Gastroesophageal sphincter (tissue), 4 donors: ENCODE measurements around the gene ZNF837. TPM values are rescaled to one million over a fixed set of nuclear protein-coding genes. Genes with fewer than 3 reads are reported as not detected.
A peak's percentile ranks its signal among the peaks of the same experiment; 100 is the strongest.

Source experiments
- ATAC-seq: fragments of 150-250 bp; one replicate; pipeline ENCODE4 v1.9.1; 2016; ENCODE audit warnings: mild to moderate bottlenecking, moderate library complexity
- H3K27ac ChIP-seq, 4 donors: fragments of 200-600 bp; sonication (generic) in 3 of 4; 1 replicate in 3 of 4; 2 replicates in 1 of 4; pipeline ENCODE4 v1.5.1; 2016 to 2019
- H3K27me3 ChIP-seq: fragments of 200-600 bp; sonication (generic); one replicate; pipeline ENCODE4 v1.5.1; 2019
- H3K36me3 ChIP-seq, 2 donors: fragments of 200-600 bp; sonication (generic); one replicate each; pipeline ENCODE4 v1.5.1; 2019; ENCODE audit warnings: control low read depth in 1 of 2
- H3K4me1 ChIP-seq, 3 donors: fragments of 200-600 bp; sonication (generic); 1 replicate in 2 of 3; 2 replicates in 1 of 3; pipeline ENCODE4 v1.5.1; 2016 to 2019; ENCODE audit warnings: control low read depth in 2 of 3
- H3K4me3 ChIP-seq, 2 donors: fragments of 200-600 bp; sonication (generic); one replicate each; pipeline ENCODE4 v1.5.1; 2019; ENCODE audit warnings: mild to moderate bottlenecking in 1 of 2, moderate library complexity in 1 of 2
- H3K9me3 ChIP-seq, 3 donors: fragments of 200-600 bp; sonication (generic); one replicate each; pipeline ENCODE4 v1.5.1; 2017 to 2019; ENCODE audit warnings: control low read depth in 2 of 3
- CTCF ChIP-seq, 4 experiments: fragments of 200-600 bp in 2 of 4; fragments of 450-650 bp in 2 of 4; sonication (generic) in 1 of 4; IDR thresholded peaks; one replicate each; pipeline ENCODE4 v1.5.1; 2017 to 2019; ENCODE audit warnings: antibody characterized with exemption in 4 of 4, mild to moderate bottlenecking in 2 of 4, moderate library complexity in 2 of 4
- EP300 ChIP-seq: sonication (generic); formaldehyde crosslinking; IDR thresholded peaks from one replicate; pipeline ENCODE4 v1.6.1; 2017; ENCODE audit warnings: antibody characterized with exemption, mild to moderate bottlenecking
- POLR2A ChIP-seq, 2 donors: fragments of 450-650 bp; IDR thresholded peaks; one replicate each; pipeline ENCODE4 v1.6.1; 2017; ENCODE audit warnings: antibody characterized with exemption in 2 of 2, mild to moderate bottlenecking in 2 of 2, moderate library complexity in 1 of 2
- POLR2AphosphoS5 ChIP-seq: sonication (generic); formaldehyde crosslinking; IDR thresholded peaks from one replicate; pipeline ENCODE4 v1.6.1; 2017; ENCODE audit warnings: antibody characterized with exemption
- WGBS, 2 donors: methylation state at CpG; one replicate each; pipeline ENCODE4 v1.1.5; 2018; ENCODE audit warnings: low coverage in 1 of 2; 5-methylcytosine and 5-hydroxymethylcytosine counted together
- total RNA-seq, 4 donors: library from RNA; depleted of rRNA; stranded (reverse); fragments of >200 nt; gene quantifications; one replicate each; pipeline ENCODE4 v1.1.0, GENCODE V29; 2016

The ZNF837 gene
- total RNA-seq, 4 donors from 2014 or later, result 0.99 to 3.7 (median 2.4) TPM

DNA sequence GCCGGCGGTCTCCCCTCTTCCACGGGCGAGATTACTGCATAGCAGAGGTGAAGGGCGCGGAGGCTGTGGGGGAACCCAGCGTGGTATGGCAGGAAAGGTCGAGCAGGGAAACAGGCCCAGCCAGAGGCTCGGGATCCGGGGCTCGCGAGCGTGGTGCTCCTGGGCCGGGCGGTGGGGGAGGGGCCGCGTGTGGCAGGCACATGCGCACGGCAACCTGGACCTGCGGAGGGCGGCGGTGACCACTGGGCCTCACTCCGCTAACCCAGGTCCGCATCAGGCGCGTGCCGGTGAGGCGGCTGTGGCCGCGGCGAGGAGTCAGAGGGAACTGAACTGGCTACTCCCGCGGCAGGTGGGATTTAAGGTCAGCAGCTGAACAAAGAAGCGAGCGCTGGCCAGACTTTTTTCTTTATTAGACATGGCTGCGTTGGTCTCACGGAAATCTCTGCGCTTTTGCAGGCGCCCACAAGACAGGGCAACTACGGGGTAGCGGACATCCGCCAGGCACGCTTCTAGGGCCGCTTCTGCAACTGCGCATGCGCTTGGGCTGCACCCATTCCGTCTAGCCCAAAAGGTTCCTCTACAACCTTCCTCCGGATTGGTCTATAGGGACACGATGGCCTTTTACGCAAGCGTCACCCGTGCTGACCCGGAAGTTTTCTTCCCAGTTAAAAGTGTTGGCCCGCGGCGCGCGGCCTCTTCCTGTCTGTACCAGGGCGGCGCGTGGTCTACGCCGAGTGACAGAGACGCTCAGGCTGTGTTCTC, 5.9 kb upstream of the ZNF837 start, which contains the start of gene RPS5:
RPS5 (plus strand) TSS at position 694 of the 762 bp plus-strand sequence. CDS start 869 bp downstream, outside the sequence.
- peak; percentile 98 for ATAC-seq
- peak within 1 kb of the TSS; percentile 64 for H3K4me3 ChIP-seq
- H3K27me3 ChIP-seq, result no peaks in the 10 kb centered on the region
- no peaks in the 10 kb centered on the region for H3K9me3 ChIP-seq
- TF ChIP-seq POLR2A (IDR thresholded peaks at IDR 0.05) (peak; percentile 36 to 73), EP300 (no peak), POLR2AphosphoS5 (peak; percentile 79), CTCF (IDR thresholded peaks at IDR 0.05) (peak in 1 of 4 experiments; percentile 13)
- H3K27ac ChIP-seq, result peak within 1 kb of the TSS; percentile 89 to 98 (median 94)
- H3K36me3 ChIP-seq, result peaks cover 0 to 37% of the 10 kb centered on the region in 2 donors
- 0% methylated on average over 14 of the region's 64 CpGs; no CpG with 5 or more reads in 1 of the 2 donors for WGBS, 2 donors
- peaks cover 3 to 67% (median 20%) of the 10 kb centered on the region in 3 donors for H3K4me1 ChIP-seq

- ATAC-seq, result no peak
- Histone ChIP-seq H3K4me1 (peaks cover 3 to 70% (median 24%) of the 10 kb centered on the region in 3 donors), H3K27me3 (no peaks in the 10 kb centered on the region), H3K27ac (peak overlapping the region; percentile 89 to 98 (median 94)), H3K9me3 (no peaks in the 10 kb centered on the region), H3K36me3 (peaks cover 0 to 30% of the 10 kb centered on the region in 2 donors), H3K4me3 (peak overlapping the region; percentile 64)
- WGBS, 2 donors, result 3 to 24% methylated on average over 5 to 8 of the region's 36 CpGs
- TF ChIP-seq POLR2A (IDR thresholded peaks at IDR 0.05) (no peak), EP300 (no peak), POLR2AphosphoS5 (no peak), CTCF (IDR thresholded peaks at IDR 0.05) (no peak)
Measured at GRCh38 chr19:58385891-58386575, 5.2 kb upstream of the ZNF837 start.

DNA sequence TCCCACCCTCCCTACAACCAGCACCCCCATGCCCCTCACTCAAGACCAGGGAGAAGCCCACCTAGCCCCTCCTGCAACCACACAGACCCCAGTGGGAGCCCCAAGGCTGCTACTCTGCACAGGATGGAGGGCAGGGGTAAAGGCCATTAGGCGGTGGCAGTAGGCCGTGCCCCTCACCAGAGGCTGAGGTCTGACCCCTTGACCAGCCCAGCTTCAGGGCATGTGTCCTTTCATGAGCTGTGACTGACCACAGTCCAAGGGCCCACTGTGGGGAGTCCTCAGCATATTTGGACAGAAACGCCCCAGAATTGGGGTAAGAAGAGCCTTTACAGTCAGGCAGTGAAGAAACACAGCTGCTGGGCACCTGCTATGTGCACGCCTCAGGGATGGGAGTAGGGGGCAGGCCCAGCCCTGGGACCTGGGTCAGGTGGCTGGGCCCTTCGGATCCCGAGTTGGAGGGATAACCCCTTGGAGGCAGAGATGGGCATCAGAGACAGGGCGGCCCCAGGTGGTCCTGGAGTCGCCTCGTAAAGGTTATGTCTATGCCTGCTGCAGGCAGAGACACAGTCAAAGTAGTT, 4.6 kb upstream of the ZNF837 start:
- ATAC-seq, result no peak
- no peaks in the 10 kb centered on the region for H3K27me3 ChIP-seq
- peaks cover 3 to 66% (median 24%) of the 10 kb centered on the region in 3 donors for H3K4me1 ChIP-seq
- peak overlapping the region in 1 of 2 donors; percentile 64 for H3K4me3 ChIP-seq
- H3K9me3 ChIP-seq, result no peaks in the 10 kb centered on the region
- H3K36me3 ChIP-seq, result peaks cover 0 to 24% of the 10 kb centered on the region in 2 donors
- 60 to 80% methylated on average over 1 to 3 of the region's 9 CpGs for WGBS, 2 donors
- H3K27ac ChIP-seq, result peak overlapping the region in 3 of 4 donors; percentile 93 to 98 (median 96)
- TF ChIP-seq POLR2AphosphoS5 (no peak), CTCF (IDR thresholded peaks at IDR 0.05) (no peak), EP300 (no peak), POLR2A (IDR thresholded peaks at IDR 0.05) (no peak)

DNA sequence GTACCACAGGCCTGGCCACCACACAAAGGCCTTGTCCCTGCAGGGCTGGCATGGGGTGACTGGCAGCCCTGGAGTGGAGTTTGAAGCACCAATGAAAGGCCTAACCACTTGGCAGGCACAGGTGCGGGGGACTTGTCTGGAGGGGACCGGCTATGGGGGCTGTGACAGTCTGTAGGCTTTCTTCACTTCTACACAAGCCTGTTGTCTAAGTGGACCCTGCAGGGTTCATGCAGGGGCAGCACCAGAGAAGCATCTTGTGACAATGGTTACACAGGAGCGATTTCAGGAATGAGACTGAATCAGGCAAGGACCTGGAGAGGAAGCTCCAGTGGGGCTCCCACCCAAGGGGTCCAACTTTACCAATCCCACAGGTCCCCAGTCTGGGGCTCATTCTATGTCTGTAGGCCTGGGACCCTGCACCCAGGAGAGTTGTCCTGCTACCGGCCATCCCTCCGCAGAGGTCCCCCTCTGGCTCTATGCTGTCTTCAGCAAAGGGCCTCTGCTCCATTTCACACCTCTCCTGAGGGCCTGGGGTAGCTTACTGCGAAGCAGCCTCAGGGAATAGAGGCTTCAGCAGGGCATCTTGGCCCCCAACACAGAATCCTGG, 2.3 kb upstream of the ZNF837 start:
- peaks cover 0 to 2% of the 10 kb centered on the region in 2 donors for H3K36me3 ChIP-seq
- 100% methylated on average over 1 of the region's 6 CpGs; no CpG with 5 or more reads in 1 of the 2 donors for WGBS, 2 donors
- no peaks in the 10 kb centered on the region for H3K9me3 ChIP-seq
- no peaks in the 10 kb centered on the region for H3K27me3 ChIP-seq
- no peak overlapping the region for H3K4me3 ChIP-seq
- TF ChIP-seq EP300 (no peak), POLR2A (IDR thresholded peaks at IDR 0.05) (peak in 1 of 2 donors; percentile 11), POLR2AphosphoS5 (no peak)
- ATAC-seq, result no peak
- no peak overlapping the region for H3K27ac ChIP-seq
- peaks cover 3 to 57% (median 34%) of the 10 kb centered on the region in 3 donors for H3K4me1 ChIP-seq
